Endothelial cell of umbilical vein (primary cell): ENCODE data around the gene GGA3. TPM values are rescaled to one million over a fixed set of nuclear protein-coding genes. Genes with fewer than 3 reads are reported as not detected.
A peak's percentile ranks its signal among the peaks of the same experiment; 100 is the strongest.

Source experiments
- BruUV-seq: library from RNA; stranded (reverse); fragments of 400-500 nt; replicated peaks from 2 replicates; lab custom pipeline; 2021; lab: Mats Ljungman, UMichigan
- CTCF ChIA-PET: fragments of 300-600, 350-600 bp; sonication (Branson Sonifier 250); formaldehyde crosslinking; loops from one replicate; lab custom pipeline; 2021; ENCODE audit warnings: antibody characterized with exemption, inconsistent platforms; lab: Charles Lee
- POLR2A ChIA-PET: fragments of 300-600, 350-600 bp; sonication (Branson Sonifier 250); formaldehyde crosslinking; loops from one replicate; lab custom pipeline; 2021; ENCODE audit warnings: antibody characterized with exemption, inconsistent platforms; lab: Charles Lee
- DNase-seq: peaks from one replicate; pipeline ENCODE4 v3.0.0-alpha.2; 2011; ENCODE audit warnings: low read depth, low spot score
- FAIRE-seq: peaks from 2 replicates; lab custom pipeline; 2011; peaks lifted over from hg19 to GRCh38; lab: Jason Lieb, UNC
- H2AFZ ChIP-seq: 2 replicates; pipeline ENCODE4 v1.6.0; 2012; ENCODE audit warnings: low read depth, low read length, control low read depth, inconsistent platforms
- H3K27ac ChIP-seq: 2 replicates; pipeline ENCODE4 v1.5.1; 2011; ENCODE audit warnings: low read depth, mild to moderate bottlenecking, control low read depth, low read length, moderate library complexity; ENCODE audit not compliant: insufficient read depth
- H3K27me3 ChIP-seq, 2 experiments: 2 replicates each; pipeline versions ENCODE4 v1.6.0 to v1.6.1; 2011; ENCODE audit warnings: low read length in 2 of 2, mixed read lengths in 1 of 2; ENCODE audit not compliant: control insufficient read depth in 2 of 2, insufficient read depth in 2 of 2
- H3K36me3 ChIP-seq, 2 experiments: 2 replicates in 1 of 2; 3 replicates in 1 of 2; pipeline ENCODE4 v1.5.1; 2011; ENCODE audit warnings: low read length in 2 of 2, mild to moderate bottlenecking in 1 of 2, moderate library complexity in 1 of 2; ENCODE audit not compliant: control insufficient read depth in 2 of 2, insufficient read depth in 2 of 2; ENCODE audit errors: extremely low read depth in 1 of 2
- H3K4me1 ChIP-seq: 3 replicates; pipeline ENCODE4 v1.5.1; 2011; ENCODE audit warnings: mild to moderate bottlenecking, low read length; ENCODE audit not compliant: control insufficient read depth, insufficient read depth; ENCODE audit errors: extremely low read depth
- H3K4me2 ChIP-seq: 2 replicates; pipeline ENCODE4 v1.6.1; 2011; ENCODE audit warnings: low read length, control low read depth, mixed read lengths; ENCODE audit not compliant: insufficient read depth
- H3K4me3 ChIP-seq, 3 experiments: fragments of 200-600 bp in 1 of 3; sonication (generic), shearing (Covaris generic) in 1 of 3; replicated peaks in 1 of 3; 2 replicates each; pipeline ENCODE4 v1.5.1; 2011 to 2016; ENCODE audit warnings: control low read depth in 3 of 3, low read length in 3 of 3, mild to moderate bottlenecking in 2 of 3, inconsistent platforms in 1 of 3, low read depth in 1 of 3, moderate library complexity in 1 of 3; ENCODE audit not compliant: insufficient read depth in 1 of 3
- H3K79me2 ChIP-seq: 2 replicates; pipeline ENCODE4 v1.6.0; 2012; ENCODE audit warnings: low read length, inconsistent platforms; ENCODE audit not compliant: control insufficient read depth, insufficient read depth
- H3K9ac ChIP-seq: replicated peaks from 2 replicates; pipeline ENCODE3; 2011; ENCODE audit warnings: low read length, control low read depth; ENCODE audit not compliant: insufficient read depth; ENCODE audit errors: extremely low read depth
- H3K9me1 ChIP-seq: replicated peaks from 3 replicates; pipeline ENCODE4 v1.6.0; 2011; ENCODE audit warnings: mild to moderate bottlenecking, low read length; ENCODE audit not compliant: control insufficient read depth, insufficient read depth; ENCODE audit errors: extremely low read depth
- H3K9me3 ChIP-seq: replicated peaks from 2 replicates; pipeline ENCODE4 v1.5.1; 2012; ENCODE audit warnings: low read length, inconsistent platforms; ENCODE audit not compliant: control insufficient read depth, insufficient read depth
- H4K20me1 ChIP-seq: replicated peaks from 2 replicates; pipeline ENCODE3; 2011; ENCODE audit warnings: mild to moderate bottlenecking, low read length; ENCODE audit not compliant: control insufficient read depth, insufficient read depth; ENCODE audit errors: extremely low read depth
- CTCF ChIP-seq, 2 donors: IDR thresholded peaks; 1 replicate in 1 of 2; 2 replicates in 1 of 2; pipeline ENCODE4 v1.5.1; 2011; ENCODE audit warnings: low read length in 2 of 2, mild to moderate bottlenecking in 2 of 2, moderate library complexity in 2 of 2, control low read depth in 1 of 2, inconsistent platforms in 1 of 2, low read depth in 1 of 2; ENCODE audit not compliant: insufficient read depth in 1 of 2; ENCODE audit errors: extremely low read depth in 1 of 2
- JUN ChIP-seq: IDR thresholded peaks from 2 replicates; pipeline ENCODE4 v1.6.1; 2011; ENCODE audit warnings: borderline replicate concordance, low read depth; ENCODE audit not compliant: insufficient read length, insufficient read depth
- MAX ChIP-seq: IDR thresholded peaks from 2 replicates; pipeline ENCODE4 v1.6.1; 2011; ENCODE audit not compliant: insufficient read depth, insufficient read length
- POLR2A ChIP-seq: IDR thresholded peaks from 2 replicates; pipeline ENCODE4 v1.6.1; 2012; ENCODE audit warnings: low read depth, mild to moderate bottlenecking, control low read depth, low read length
- dilution Hi-C: fragments of 300-500 bp; cut with MboI; formaldehyde crosslinking; loops from one replicate; pipeline ENCODE4 v1.15.0; 2019; ENCODE audit warnings: low sequenced_read_pairs; ENCODE audit not compliant: extremely low pct_ligation_motif_present
- intact Hi-C: fragments of 100-400 bp; cut with micrococcal nuclease; formaldehyde crosslinking; loops from one replicate; pipeline ENCODE4 v1.10.0; 2022
- polyA plus RNA-seq, 4 experiments: library from polyadenylated mRNA; depleted of rRNA in 3 of 4; stranded (reverse) in 3 of 4; unstranded in 1 of 4; fragments of >200 nt; gene quantifications; 2 replicates each; pipeline versions ENCODE4 v1.2.1 to v1.2.3, GENCODE V29; 2011 to 2012; ENCODE audit warnings: missing spikeins in 1 of 4
- total RNA-seq: library from RNA; stranded (reverse); gene quantifications from 2 replicates; pipeline ENCODE4 v1.2.3, GENCODE V29; 2021

The GGA3 gene
- total and polyA plus RNA-seq, 2 donors (not counting 3 experiments of a cell fraction or from before 2014, with no cell fraction given): 41.2 to 62.9 TPM

GRCh38 chr17:75267411-75268232 lies 6.2 kb upstream of the GGA3 start:
- H3K4me3 ChIP-seq: no peak overlapping the region
- FAIRE-seq: no peak
- ChIA-PET POLR2A (interaction anchor here (1.1 kb wide), 1 partner anchor 22 kb away, joined by 4 read pairs; the partner anchor contains the start of gene SLC25A19), CTCF (interaction anchor here (3.5 kb wide), 1 partner anchor 21 kb away, joined by 68 read pairs; the partner anchor contains the start of gene SLC25A19)
- H3K4me2 ChIP-seq: no peak overlapping the region
- H3K9ac ChIP-seq: no peak overlapping the region
- H3K27ac ChIP-seq: no peak overlapping the region
- H3K36me3 ChIP-seq: peaks cover 3 to 13% of the 10 kb centered on the region in 2 experiments
- intact Hi-C loops (no loop called here), dilution Hi-C loops (no loop called here)
- no peak overlapping the region for H2AFZ ChIP-seq
- no peaks in the 10 kb centered on the region for H4K20me1 ChIP-seq
- no peaks in the 10 kb centered on the region for H3K27me3 ChIP-seq
- H3K9me3 ChIP-seq: no peaks in the 10 kb centered on the region
- DNase-seq: peak; percentile 17
- peaks cover 46% of the 10 kb centered on the region for H3K4me1 ChIP-seq
- peaks cover 11% of the 10 kb centered on the region for H3K79me2 ChIP-seq
- BruUV-seq: no TSS peak
- TF ChIP-seq POLR2A (peak; percentile 49), JUN (no peak)
- no peaks in the 10 kb centered on the region for H3K9me1 ChIP-seq

- CTCF ChIA-PET: no interaction called here
- no peak overlapping the region for H3K4me3 ChIP-seq
- H2AFZ ChIP-seq: no peak overlapping the region
- TF ChIP-seq MAX: no peak
- TF ChIP-seq CTCF (IDR thresholded peaks at IDR 0.05; ENCODE audit: extremely low read depth in 1 of 2, insufficient read depth in 1 of 2, low read depth in 1 of 2, low read length in 2 of 2): no peak
- BruUV-seq: no TSS peak
- peaks cover 51% of the 10 kb centered on the region for H3K4me1 ChIP-seq
- H3K27me3 ChIP-seq: no peaks in the 10 kb centered on the region
- dilution Hi-C loops (no loop called here), intact Hi-C loops (no loop called here)
- H3K9me1 ChIP-seq: no peaks in the 10 kb centered on the region
- H3K4me2 ChIP-seq: no peak overlapping the region
- no peak overlapping the region for H3K9ac ChIP-seq
- POLR2A ChIA-PET: interaction anchor here (1.1 kb wide), 1 partner anchor 22 kb away, joined by 4 read pairs; the partner anchor contains the start of gene SLC25A19
- no peak overlapping the region for H3K27ac ChIP-seq
- no peaks in the 10 kb centered on the region for H4K20me1 ChIP-seq
- H3K79me2 ChIP-seq: peaks cover 16% of the 10 kb centered on the region
- peaks cover 3 to 13% of the 10 kb centered on the region in 2 experiments for H3K36me3 ChIP-seq
- no peak for DNase-seq
- H3K9me3 ChIP-seq: no peaks in the 10 kb centered on the region
- peak; percentile 40 for FAIRE-seq
These were observed 5.7 kb upstream of the GGA3 start for GRCh38 chr17:75267153-75267410.
